GM20431 (cell line): Measurements from ENCODE around the gene KIF20A.
"Not testable (repeated sequence)": the region's sequence is repeated elsewhere in the genome, so short reads cannot be mapped to it uniquely, and the experiment has no call there.

Experiments
- in situ Hi-C: fragments of 300-500 bp; cut with MseI, MboI; formaldehyde crosslinking; loops from one replicate; pipeline ENCODE4 v1.15.0; 2020; ENCODE audit warnings: low sequenced_read_pairs; ENCODE audit not compliant: unreplicated experiment

The KIF20A gene

DNA sequence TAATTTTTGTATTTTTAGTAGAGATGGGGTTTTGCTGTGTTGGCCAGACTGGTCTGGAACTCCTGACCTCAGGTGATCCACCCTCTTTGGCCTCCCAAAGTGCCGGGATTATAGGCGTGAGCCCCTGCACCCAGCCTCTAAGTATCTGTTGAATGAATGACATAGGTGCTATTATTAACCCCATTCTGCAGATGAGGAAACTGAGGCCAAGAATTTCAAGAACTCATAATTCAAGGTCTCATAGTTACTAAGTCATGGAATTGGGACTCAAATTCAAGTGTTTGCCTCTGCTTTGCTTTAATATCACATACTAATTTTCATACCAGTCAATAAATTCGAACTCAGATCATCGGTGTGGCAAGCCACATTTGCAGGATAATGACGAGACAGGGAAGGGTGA lies 1.9 kb downstream of the KIF20A start:
- in situ Hi-C loops: no loop called here

DNA sequence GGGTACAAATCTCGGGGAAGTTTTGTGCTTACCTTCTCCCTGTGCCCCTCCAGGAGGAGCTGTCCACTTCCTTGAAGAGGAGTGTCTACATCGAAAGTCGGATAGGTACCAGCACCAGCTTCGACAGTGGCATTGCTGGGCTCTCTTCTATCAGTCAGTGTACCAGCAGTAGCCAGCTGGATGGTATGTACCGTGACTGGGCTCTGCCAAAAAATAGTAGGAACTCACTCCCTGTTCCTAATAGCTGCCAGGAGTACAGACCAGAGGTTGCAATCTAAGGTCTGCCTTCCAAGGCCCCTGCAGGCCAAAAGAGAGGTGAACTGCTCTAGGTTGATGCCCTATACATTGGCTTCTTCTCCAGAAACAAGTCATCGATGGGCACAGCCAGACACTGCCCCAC lies 3.9 kb downstream of the KIF20A start:
- in situ Hi-C loops: no loop called here

DNA sequence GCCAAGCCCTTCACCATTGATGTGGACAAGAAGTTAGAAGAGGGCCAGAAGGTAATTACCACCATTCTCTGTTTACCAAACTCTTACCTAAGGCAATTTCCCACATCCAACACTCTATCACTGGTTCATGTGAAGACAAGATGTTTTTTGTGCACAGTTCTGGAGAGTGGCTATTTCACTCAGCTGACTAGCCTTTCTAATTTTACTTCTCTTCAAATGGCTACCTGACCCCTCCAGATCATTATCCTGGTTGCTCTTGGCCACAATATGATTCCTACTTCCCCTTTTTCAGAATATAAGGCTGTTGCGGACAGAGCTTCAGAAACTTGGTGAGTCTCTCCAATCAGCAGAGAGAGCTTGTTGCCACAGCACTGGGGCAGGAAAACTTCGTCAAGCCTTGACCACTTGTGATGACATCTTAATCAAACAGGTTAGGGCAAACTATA lies 7.1 kb downstream of the KIF20A start:
- in situ Hi-C loops: no loop called here

DNA sequence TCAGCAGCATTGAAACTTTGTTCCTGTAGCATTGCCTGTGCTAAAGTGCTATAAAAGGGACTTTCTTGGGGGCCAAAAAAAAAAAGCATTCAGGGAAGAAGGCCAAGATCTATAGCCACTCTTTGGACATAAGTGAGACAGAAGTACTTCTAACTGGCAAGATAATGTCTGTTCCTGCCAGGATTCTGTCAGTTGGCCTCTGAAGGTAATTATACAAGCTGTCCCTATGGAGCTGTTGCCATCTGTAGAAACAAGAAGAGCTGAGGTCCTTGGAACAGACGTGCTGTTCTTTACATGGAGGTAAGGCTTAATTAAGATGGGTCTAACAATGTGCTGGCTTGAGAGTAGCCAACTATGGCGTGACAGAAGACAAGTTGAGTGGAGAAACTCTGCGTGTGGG lies 9.7 kb downstream of the KIF20A start:
- in situ Hi-C loops: no loop called here

DNA sequence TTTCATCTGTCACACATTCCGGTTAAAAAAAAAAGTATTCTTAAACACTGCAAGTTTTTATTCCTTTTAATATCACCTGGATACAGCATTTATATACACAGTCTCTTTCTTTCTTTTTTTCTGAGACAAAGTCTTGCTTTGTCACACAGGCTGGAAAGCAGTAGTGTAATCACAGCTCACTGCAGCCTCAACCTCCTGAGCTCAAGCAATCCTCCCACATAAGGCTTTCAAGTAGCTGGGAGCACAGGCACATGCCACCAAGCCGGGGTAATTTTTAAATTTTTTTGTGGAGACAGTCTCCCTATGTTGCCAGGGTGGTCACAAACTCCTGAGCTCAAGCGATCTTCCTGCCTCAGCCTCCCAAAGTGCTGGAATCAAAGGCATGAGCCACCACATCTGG lies 13.9 kb downstream of the KIF20A start:
- in situ Hi-C loops: no loop called here

DNA sequence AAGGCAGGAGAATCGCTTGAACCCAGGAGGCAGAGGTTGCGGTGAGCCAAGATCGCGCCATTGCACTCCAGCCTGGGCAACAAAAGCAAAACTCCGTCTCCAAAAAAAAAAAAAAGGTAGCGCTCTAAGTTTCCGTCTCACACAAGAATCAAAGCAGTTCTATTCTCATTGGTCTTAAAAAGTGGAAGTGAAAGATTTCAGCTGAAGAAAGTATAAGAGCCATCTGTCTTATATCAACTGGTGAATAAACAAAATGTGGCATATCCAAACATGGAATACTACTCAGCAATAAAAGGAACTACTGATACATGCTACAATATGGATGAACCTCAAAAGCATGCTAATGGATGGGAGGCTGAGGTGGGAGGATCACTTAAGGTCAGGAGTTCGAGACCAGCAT lies 14.9 kb downstream of the KIF20A start:
- in situ Hi-C loops: not testable (repeated sequence)

DNA sequence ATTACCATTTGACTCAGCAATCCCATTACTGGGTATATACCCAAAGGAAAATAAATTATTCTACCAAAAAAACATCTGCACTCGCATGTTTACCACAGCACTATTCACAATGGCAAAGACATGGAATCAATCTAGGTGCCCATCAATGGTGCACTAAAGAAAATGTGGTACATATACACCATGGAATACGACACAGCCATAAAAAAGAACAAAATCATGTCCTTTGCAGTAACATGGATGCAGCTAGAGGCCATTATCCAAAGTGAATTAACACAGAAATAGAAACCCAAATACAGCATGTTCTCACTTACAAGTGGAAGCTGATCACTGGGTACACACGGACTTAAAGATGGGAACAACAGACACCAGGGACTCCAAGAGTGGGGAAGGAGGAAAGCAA lies 32.1 kb downstream of the KIF20A start:
- in situ Hi-C loops: no loop called here

DNA sequence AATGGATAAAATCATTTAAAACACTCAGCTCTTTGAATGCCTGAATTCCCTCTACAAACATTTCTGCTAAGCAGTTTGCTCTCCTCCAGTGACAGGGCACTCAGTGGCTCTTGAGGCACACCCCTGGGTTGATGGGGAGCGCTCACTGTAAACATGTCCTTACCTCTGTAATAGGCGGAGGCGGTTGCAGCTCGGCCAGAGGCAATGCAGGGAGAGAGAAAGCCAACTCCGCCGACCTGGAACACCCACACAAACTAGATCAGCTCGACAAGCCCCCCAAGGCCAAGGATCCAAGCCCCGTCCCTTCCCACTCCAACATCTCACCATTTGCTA lies 33.9 kb downstream of the KIF20A start:
- in situ Hi-C loops: no loop called here

DNA sequence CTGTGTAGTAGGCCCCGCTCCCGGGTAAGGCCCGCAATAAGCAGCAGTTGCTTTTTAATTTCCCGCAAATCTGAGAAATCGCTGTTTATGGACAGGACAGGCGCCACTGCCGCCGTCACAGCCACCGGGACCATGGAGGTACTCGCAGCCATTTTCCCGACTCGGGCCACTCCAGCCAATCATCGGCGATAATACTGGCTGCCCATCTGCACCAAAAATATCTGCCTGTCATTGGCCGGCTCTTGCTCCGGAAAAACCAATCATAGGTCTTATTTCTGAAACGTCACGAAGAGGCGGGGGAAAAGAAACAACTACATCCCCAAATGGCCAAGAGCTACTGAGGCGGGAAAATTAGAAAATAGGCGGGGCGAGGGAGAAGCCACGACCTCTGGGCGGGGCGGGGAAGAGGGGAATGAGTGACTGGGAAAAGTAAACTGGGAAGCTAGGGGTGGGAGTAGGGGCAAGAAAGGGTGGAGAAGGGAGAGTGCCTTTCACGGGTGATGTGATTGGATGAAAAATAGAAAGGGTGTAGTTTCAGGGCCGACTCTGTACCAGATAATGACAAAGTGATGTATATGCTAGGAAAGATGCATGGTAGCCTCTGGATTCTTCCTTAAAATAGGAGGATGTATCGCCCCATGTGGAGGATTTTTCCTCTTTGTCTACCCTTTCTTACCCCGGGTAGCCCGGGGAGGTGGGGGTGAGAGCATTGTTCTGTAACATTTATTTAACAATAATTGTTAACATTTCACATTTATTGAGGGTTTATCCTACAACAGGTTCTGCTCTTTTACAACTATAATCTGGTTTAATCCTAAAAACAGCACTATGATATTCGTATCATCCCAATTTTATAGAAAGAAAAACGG lies 34.5 kb downstream of the KIF20A start, which contains the start of gene CDC23:
CDC23 (minus strand) TSS at position 163 of the 869 bp plus-strand sequence; CDS start at position 152, 11 bp downstream.
- in situ Hi-C loops: no loop called here

DNA sequence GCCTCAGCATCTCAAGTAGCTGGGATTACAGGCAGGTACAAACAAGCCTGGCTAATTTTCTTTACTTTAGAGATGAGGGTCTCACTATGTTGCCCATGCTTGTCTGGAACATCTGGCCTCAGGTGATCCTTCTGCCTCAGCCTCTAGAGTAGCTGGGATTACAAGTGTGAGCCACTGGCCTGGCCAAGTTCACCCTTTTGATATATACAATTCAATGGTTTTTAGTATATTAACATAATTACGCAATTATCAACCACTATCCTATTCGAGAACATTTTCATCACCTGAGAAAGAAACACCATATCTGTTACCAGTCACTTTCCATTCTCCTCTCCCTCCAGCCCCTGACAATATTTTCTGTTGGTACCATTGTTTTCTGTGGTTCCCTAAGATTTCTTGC lies 37.9 kb downstream of the KIF20A start:
- in situ Hi-C loops: no loop called here

DNA sequence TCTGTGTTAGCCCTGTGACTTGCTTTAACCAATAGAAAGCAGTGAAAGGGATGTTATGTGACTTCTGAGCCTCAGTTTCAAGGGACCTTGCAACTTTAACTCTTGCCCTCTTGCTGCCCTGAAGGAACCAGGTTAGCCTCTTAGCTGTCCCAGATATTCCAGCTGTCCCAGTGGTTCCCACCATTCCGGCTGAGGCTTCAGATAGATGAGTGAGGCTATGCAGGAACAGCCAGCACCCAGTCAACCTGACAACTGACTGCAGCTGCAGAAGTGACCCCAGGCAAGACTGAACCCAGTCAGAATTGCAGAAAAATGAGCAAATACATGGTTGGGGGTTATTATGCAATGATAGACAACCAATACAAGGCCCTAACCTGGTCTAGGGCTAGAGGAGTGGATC lies 44.6 kb downstream of the KIF20A start:
- in situ Hi-C loops: no loop called here

DNA sequence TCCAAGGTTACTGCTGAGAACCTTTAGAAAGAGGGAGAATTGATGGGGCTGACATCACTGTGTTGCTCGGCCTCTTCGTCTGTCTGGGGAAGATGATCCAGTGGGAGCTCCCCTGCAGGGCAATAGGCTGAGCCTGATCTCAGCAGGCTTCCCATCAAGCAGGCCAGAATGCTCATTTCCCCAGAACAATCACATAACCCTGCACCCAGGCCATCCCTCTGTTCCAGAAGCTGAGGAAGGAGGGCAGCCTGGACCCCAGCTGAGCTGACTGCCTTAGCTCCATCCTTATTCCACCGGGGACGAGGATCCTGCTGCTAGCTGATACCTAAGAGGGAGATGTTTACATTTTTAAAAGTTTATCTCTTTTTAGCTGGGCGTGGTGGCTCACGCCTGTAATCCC lies 45.8 kb downstream of the KIF20A start:
- in situ Hi-C loops: no loop called here

DNA sequence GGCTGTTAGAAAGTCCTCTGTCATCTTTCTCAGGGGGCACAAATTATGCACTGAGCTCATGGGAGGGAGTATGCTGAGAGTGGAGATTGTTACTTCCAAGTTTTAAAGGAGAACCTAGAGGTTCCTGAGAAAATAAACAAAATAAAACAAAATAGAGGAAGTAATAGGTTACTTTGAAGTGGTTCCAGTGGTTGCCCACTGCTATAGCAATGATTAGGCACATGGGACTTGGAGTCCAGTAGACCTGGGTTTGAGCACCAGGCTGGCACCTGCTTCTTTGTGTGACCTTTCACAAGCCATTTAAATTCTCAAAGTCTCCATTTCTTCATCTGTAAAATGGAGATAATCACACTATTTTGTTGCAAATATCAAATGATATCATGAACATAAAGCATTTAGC lies 48.0 kb downstream of the KIF20A start:
- in situ Hi-C loops: no loop called here

DNA sequence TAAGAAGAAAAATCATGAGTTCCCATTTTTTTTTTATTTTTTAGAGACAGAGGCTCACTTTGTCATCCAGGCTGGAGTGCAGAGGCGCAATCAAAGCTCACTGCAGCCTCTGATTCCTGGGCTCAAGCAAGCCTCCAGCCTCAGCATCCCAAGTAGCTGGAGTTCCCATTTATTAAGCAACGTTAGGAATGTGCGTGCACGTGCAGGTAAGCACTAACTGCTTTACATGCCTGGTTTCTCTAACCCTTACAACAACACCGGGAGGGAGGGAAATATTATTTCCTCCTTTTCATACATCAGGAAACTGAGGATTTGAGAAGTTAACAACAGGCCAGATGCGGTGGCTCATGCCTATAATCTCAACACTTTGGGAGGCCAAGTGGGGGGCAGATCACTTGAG lies 50.5 kb downstream of the KIF20A start:
- in situ Hi-C loops: no loop called here

DNA sequence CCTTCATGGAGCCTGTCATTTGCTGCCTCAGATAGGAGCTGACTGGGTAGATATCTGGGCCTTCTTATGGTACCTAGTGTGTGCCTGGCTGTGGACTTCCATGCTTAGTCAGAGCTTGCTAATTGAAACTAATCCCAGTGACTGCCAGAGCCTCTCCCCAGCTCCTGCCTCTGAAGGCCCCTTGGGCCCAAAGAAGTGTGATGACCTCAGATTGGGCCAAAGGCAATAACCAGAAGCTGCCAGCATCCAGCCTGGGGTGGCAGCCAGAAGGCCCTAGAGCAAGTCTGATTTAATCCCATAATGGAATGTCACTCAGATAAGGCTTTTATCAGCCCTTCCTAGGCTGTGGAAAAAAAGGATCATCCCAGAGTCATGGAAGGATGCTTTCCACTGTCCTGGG lies 51.3 kb downstream of the KIF20A start:
- in situ Hi-C loops: no loop called here

DNA sequence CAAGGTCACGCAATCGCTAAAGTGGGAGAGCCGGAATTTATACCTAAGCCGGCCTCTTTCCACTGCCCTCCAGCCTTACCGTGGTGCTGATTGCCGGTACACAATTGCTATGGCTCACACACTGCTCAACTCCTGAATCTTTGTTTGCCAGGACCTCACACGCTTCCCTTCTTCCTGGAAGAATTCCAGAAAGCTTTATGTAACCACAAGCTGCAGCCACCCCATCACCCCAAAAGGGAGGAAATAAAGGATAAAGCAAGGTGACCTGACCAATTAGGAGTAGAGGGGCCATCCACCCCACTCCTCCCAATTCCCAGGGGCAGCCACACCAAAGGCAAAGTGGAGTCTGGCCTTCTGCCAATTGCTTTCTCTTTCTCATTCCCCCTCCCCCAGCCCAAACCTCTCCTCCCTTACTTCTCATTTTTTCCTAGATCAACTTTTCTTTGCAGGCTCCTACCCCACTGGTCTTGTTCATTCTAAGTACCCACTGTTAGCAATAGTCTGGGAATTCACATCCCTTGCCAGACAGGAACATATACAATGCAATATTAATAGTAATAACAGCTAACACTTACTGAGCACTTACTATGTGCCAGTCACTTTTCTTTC lies 52.2 kb downstream of the KIF20A start:
- in situ Hi-C loops: no loop called here

DNA sequence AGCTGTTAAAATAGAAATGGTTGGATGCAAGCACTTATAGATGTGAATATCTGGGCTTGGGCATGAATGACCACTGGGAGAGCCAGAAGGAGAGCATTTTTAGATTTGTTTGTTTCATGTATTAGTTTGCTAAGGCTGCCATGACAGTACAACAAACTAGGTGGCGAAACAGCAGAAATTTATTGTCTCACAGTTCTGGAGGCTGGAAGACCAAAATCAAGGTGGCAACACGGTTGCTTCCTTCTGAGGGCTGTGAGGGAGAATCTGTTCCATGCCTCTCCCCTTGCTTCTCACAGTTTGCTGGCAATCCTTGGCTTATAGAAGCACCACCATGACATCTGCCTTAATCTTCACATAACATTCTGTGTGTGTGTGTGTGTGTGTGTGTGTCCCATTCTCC lies 54.4 kb downstream of the KIF20A start:
- in situ Hi-C loops: no loop called here

DNA sequence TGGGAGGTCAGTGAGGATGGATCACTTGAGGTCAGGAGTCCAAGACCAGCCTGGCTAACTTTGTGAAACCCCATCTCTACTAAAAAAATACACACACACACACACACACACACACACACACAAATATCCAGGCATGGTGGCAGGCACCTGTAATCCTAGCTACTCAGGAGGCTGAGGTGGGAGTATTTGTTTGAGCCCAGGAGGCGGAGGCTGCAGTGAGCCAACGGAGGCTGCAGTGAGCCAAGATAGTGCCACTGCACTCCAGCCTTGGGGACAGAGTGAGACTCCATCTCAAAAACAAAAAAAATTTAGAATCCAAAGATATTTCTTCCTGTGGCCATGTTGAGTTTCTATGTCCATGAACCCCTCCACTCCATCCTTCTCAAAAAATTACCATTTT lies 55.7 kb downstream of the KIF20A start:
- in situ Hi-C loops: no loop called here
